Raji (cell line): ENCODE measurements around the gene ANKRD55.

ENCODE experiments used
- POLR2A ChIP-seq: IDR thresholded peaks from 2 replicates; pipeline ENCODE4 v1.6.1; 2011; ENCODE audit warnings: low read depth, low read length, control low read depth; ENCODE audit not compliant: insufficient read depth

The ANKRD55 gene

DNA sequence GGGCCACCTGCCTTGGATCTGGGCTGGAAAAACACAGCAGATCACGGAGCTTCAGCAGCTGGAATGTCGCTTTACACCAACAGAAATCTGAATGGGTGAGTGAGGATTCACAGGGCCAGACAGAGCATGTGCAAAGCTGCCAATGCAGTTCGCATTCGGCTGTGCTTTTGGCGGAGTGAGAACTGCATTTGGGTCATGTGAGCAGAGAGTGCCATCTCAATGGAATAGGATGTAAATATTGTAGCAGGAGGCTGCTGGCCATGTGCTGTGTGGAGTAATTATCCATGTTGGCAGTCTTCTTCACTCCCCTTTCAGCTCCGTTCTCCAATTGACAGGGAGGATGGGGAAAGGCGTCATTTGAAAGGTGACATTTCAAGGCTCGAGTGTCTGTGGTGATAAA, at the start of gene ANKRD55:
Gene ANKRD55 (minus strand): TSS at position 101 of the 400 bp plus-strand sequence. CDS start 417 bp downstream, outside the sequence.
- TF ChIP-seq POLR2A, result no peak

- TF ChIP-seq POLR2A, result no peak
These were observed 49.1 kb upstream of the ANKRD55 start for GRCh38 chr5:56282216-56282615.

GRCh38 chr5:56281489-56282165, 48.5 kb upstream of the ANKRD55 start:
- TF ChIP-seq POLR2A, result no peak

- no peak for TF ChIP-seq POLR2A
These were observed 46.8 kb upstream of the ANKRD55 start for GRCh38 chr5:56279979-56280378.

DNA sequence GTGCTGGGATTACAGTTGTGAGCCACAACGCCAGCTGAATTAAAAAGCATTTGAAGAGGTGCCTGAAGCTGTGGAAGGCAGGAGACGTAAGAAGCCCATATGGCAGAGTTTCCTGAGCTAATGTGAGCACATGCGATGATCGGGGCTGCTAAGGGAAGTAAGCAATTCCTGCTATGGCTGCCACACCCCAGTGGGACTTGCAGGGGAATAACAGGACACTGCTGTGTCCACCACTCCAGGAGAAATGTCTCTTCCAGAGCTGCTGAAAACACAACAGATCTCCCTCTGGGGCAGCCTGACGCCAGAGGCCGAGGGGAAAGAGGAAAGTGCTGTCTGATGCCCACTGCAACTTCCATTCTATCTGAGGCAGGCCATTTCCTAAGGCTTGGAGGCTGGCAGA, 46.2 kb upstream of the ANKRD55 start:
- TF ChIP-seq POLR2A, result no peak

DNA sequence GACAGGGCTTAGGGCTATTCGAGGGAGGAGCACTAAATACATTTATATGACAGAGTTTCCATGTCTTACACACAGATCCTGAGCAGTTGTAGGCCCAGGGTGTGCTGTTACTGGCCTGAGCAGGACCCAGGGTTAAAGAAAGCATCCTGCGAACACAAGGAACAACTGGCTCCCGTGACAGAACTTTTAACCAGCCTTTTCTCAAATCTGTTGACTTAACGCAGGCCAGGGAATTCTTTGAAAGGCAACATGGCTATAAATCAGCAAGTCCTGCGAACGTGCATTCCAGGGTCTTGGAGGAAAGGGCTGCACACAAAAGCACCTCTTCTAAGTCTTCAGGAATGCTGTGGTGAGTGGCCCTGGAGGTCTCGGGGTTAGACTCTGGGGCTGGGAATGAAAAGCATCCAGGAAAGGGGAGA, 45.2 kb upstream of the ANKRD55 start:
- TF ChIP-seq POLR2A, result no peak

GRCh38 chr5:56277573-56277972, 44.4 kb upstream of the ANKRD55 start:
- TF ChIP-seq POLR2A, result no peak

GRCh38 chr5:56273376-56273955, 40.3 kb upstream of the ANKRD55 start:
- TF ChIP-seq POLR2A, result no peak

GRCh38 chr5:56272765-56273164, 39.6 kb upstream of the ANKRD55 start:
- TF ChIP-seq POLR2A, result no peak

DNA sequence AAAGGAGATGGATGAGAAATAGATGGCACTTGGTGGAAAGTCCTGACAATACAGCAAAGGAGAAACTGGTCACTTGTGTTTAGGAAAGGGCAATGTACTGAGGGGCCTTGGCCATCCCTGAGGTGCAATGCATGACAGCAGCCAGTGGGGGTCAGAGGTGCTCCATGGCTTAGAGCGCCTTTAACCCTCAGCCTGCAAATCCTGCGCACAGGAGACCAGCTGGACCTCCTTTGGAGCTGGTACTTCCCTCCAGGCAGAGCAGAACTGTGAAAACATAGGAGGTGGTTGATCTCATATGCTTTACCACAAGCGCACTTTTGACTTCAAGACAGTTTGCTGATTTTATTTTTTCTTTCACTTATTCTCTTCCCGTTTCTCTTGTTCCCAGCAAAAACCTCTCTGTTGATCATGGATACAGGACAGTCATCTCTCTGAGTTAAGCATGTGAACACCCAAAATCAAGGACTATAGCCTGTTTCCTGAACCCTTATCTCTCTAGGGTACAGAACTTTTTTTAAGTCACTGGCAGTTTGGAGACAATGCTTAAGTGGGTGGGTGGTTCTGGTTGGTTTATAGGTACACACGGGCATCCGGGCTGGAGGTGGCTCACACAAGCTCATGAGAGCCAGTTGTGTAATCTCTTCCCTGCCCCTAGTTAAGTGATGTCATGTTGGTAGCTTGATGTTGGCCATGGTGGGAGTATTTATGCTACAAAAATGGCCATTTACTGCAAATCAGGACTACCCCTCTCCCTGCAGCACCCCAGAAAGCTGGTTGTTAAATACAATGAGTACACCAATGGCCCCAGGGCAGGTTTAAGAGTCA, 37.6 kb upstream of the ANKRD55 start:
- no peak for TF ChIP-seq POLR2A

GRCh38 chr5:56270058-56270457, 36.9 kb upstream of the ANKRD55 start:
- no peak for TF ChIP-seq POLR2A

DNA sequence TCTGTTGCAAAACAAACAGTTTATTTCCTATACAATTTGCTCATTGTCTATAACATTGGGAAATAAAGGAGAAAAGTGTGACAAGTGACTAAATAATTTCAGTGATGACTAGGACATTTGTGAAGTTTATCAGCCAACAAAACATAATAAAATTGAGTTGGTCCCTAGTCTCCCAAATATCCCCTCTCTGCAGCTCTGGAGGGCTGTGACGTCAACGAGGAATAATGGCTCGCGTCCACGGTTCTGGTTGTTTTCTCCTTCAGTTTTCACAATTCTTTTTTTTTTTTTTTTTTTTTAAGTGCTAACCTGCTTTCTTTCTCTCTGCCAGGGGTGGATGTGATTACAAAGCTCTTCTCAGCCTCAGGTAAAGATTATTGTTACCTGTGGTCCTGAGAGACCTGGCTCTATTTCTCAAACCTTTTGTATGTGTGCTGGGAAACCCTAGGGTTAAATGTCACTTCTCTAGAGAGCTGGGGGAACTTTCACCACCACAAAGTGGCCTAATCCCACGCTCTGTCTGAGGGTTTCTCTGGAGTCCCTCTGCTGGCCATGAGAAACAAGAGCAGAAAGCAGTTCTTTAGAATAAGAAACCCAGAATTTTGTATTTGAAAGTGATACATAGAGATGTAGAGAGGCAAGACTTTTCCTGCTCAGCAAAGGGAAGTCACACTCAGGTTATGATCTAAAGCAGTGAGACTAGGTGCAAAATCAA, 36.2 kb upstream of the ANKRD55 start:
- TF ChIP-seq POLR2A, result no peak

- no peak for TF ChIP-seq POLR2A
These were observed 34.7 kb upstream of the ANKRD55 start for GRCh38 chr5:56267856-56268255.

GRCh38 chr5:56264417-56265025, 31.4 kb upstream of the ANKRD55 start:
- no peak for TF ChIP-seq POLR2A

DNA sequence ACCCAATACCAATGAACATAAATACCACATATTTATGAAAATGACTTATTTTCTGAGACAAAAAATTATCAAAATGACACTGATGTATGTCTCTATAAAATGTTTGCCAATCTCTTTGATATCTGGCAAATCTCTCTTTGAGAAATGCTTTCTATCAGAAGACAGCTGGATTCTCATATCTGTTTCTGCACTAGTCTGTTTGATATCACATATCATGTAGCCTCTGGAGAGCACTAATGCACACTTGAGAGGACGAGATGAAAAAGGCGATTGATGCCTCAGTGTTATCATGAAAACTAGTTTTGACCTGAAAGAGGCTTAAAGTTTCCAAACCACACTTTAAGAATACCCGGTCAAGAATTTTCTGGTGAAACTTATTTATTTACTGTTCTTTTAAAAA, 29.1 kb upstream of the ANKRD55 start:
- no peak for TF ChIP-seq POLR2A
